ENCODE results near the gene MIS12. TPM values are rescaled to one million over a fixed set of nuclear protein-coding genes. Genes with fewer than 3 reads are reported as not detected.

The MIS12 gene
- total and polyA plus RNA-seq, 2 of the 13 experiments (the other 11 are each of a cell fraction or from before 2014, with no cell fraction given), result 13.4 to 28.0 TPM

- Histone ChIP-seq H3K4me1 (ENCODE audit: insufficient read depth, low read length) (peaks cover 4% of the 10 kb centered on the region), H3K27ac (ENCODE audit: extremely low read length, insufficient read depth, low read length) (no peak overlapping the region), H3K4me3 (replicated peaks in 1 of 3; ENCODE audit: insufficient read depth in 1 of 3, low read depth in 2 of 3, low read length in 3 of 3) (no peak overlapping the region), H3K79me2 (ENCODE audit: insufficient read depth, low read length) (peaks cover 6% of the 10 kb centered on the region), H3K27me3 (ENCODE audit: control insufficient read depth in 1 of 2, insufficient read depth in 2 of 2, low read length in 2 of 2) (no peaks in the 10 kb centered on the region), H4K20me1 (ENCODE audit: insufficient read depth, low read length) (no peaks in the 10 kb centered on the region), H3K9me3 (ENCODE audit: low read length) (no peaks in the 10 kb centered on the region), H2AFZ (ENCODE audit: low read length) (no peak overlapping the region), H3K9ac (ENCODE audit: insufficient read depth, low read depth, low read length) (no peak overlapping the region), H3K4me2 (ENCODE audit: low read depth, low read length) (no peak overlapping the region), H3K36me3 (replicated peaks in 1 of 2; ENCODE audit: control insufficient read depth in 1 of 2, insufficient read depth in 2 of 2, low read length in 2 of 2) (peaks cover 6 to 23% of the 10 kb centered on the region in 2 experiments)
- FAIRE-seq (no peak), DNase-seq (ENCODE audit: low spot score) (no peak), ATAC-seq (no peak)
- POLR2A ChIA-PET, result no interaction called here
- CTCF ChIA-PET (ENCODE audit: low intra/inter-chr PET ratio, low total read pairs), result no interaction called here
- no TSS peak for BruUV-seq (replicated peaks)
- in situ Hi-C loops (cut with HindIII; ENCODE audit: extremely low pct_ligation_motif_present, low pct_unique_long_range_greater_than_20kb) (no loop called here), intact Hi-C loops (cut with micrococcal nuclease; ENCODE audit: unreplicated experiment) (no loop called here)
- 60% methylated on average over 2 of the region's 2 CpGs for WGBS (ENCODE audit: low lambda C conversion rate)
- TF ChIP-seq BCL6 (CRISPR knock-in tag; IDR thresholded peaks at IDR 0.05), result no peak
- TF ChIP-seq ZFX (CRISPR knock-in tag; IDR thresholded peaks at IDR 0.05; ENCODE audit: low read depth), result no peak
- TF ChIP-seq ZNF275 (CRISPR knock-in tag; IDR thresholded peaks at IDR 0.05; ENCODE audit: borderline replicate concordance), result no peak
- TF ChIP-seq USF2 (IDR thresholded peaks at IDR 0.05; ENCODE audit: low read depth, low read length), result no peak
- TF ChIP-seq USF2 (CRISPR knock-in tag; IDR thresholded peaks at IDR 0.05; ENCODE audit: borderline replicate concordance), result no peak
- TF ChIP-seq ZNF337 (CRISPR knock-in tag; IDR thresholded peaks at IDR 0.05; ENCODE audit: borderline replicate concordance, low read depth), result no peak
- no peak for TF ChIP-seq RORA (CRISPR knock-in tag; IDR thresholded peaks at IDR 0.05)
- TF ChIP-seq TCF7 (IDR thresholded peaks at IDR 0.05; ENCODE audit: low read depth), result no peak
- no peak for TF ChIP-seq GABPB1 (CRISPR knock-in tag; IDR thresholded peaks at IDR 0.05)
- TF ChIP-seq SATB2 (CRISPR knock-in tag; IDR thresholded peaks at IDR 0.05), result no peak
- no peak for TF ChIP-seq IRF9 (CRISPR knock-in tag; IDR thresholded peaks at IDR 0.05; ENCODE audit: borderline replicate concordance)
- TF ChIP-seq ZNF431 (CRISPR knock-in tag; IDR thresholded peaks at IDR 0.05; ENCODE audit: borderline replicate concordance, low read depth), result no peak
- no peak for TF ChIP-seq NAIF1 (CRISPR knock-in tag; IDR thresholded peaks at IDR 0.05; ENCODE audit: borderline replicate concordance)
- no peak for TF ChIP-seq ARID4A (CRISPR knock-in tag; IDR thresholded peaks at IDR 0.05; ENCODE audit: borderline replicate concordance)
These were observed 6.6 kb downstream of the MIS12 start for GRCh38 chr17:5492970-5493369.

All from HepG2 (cell line).